Cardiac fibroblast (primary cell): ENCODE data around the gene LRRC31.
A peak's percentile ranks its signal among the peaks of the same experiment; 100 is the strongest.

Experiments
- DNase-seq, 2 donors: peaks; one replicate each; pipeline versions ENCODE4 v3.0.0 to v3.0.0-alpha.2; 2010; ENCODE audit warnings: low read depth in 2 of 2
- H3K4me3 ChIP-seq, 2 donors: replicated peaks in 1 of 2; 1 replicate in 1 of 2; 2 replicates in 1 of 2; pipeline ENCODE4 v1.5.1; 2011; ENCODE audit warnings: low read depth in 2 of 2, low read length in 2 of 2, mild to moderate bottlenecking in 2 of 2, moderate library complexity in 1 of 2
- CTCF ChIP-seq: IDR thresholded peaks from one replicate; pipeline ENCODE4 v1.5.1; 2011; ENCODE audit warnings: low read depth, mild to moderate bottlenecking, low read length, inconsistent platforms

Gene LRRC31

DNA sequence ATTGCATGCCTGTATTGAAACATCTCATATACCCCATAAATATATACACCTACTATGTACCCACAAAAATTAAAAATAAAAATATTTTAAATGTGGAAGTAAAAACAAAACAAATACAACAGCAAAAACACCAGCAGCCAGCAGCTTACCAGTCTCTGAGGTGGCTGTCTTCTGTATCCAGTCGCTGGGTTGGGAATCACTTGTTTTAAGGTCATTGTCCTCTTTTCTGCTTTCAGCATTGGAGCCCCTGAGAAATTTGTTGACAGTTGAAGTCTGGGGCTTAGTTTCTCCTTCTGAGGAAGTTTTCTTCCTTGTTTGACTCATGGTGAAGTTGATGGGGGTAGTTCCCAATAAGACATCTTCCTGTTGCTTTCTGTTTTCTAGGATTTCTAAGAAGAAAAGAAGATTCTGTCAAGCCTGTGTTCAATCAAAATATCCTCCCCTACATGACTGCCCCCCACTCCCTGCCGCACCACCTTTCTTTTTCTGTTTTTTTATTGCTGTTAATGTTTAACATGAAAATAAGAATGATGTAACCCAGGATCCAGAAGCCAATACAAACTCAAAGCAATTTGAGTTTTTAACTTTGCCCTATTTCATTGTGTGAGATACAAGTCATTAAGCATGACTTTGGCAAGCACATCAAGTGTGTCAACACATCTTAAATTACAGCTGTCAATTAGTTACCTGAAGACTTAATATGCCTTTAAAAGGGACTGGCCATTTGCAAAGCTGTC, at the start of gene LRRC31:
TSS of gene LRRC31 (minus strand) at position 452 of the 737 bp plus-strand sequence. CDS start at position 324, 128 bp downstream.
- no peak for DNase-seq
- H3K4me3 ChIP-seq = no peak within 1 kb of the TSS
- TF ChIP-seq CTCF = no peak

DNA sequence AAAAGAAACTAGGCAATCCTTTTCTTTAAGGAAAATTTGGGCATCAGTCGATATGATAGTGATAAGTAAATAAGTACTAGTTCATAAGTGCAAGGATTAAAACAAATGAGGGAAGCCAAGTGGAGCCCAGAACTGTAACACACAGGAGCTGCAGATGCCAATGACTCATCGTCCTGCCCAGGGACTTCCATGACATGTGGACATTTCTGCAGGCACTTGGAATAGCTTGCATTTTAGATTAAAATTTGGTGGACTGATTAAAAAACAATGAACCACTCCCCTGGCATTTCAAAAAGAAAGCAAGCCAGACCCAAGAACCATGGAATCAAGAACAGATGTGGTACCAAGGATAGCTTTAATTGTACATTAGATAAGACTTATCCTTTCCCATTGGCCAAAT, 44.6 kb upstream of the LRRC31 start:
- no peak overlapping the region for H3K4me3 ChIP-seq
- DNase-seq = peak; percentile 36 to 71
- no peak for TF ChIP-seq CTCF

DNA sequence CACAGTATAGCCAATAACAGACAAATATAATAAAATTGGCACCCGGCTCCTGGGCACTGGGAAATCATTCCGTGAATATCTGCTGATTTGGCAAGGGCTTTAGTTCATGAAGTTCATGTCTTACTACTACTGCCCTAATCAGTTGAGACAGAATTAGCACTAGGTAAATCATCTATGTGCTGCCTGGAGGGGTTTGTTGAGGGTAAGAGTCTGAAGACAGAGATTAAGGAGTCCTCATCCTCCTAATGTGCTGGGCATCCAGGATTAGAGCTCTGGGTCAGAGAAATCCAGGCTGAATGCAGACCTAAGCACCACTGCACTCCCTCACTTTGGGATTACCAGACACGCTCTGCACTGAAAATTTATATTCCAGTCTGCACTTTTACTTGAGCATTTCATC, 43.6 kb upstream of the LRRC31 start:
- TF ChIP-seq CTCF = no peak
- no peak overlapping the region for H3K4me3 ChIP-seq
- DNase-seq = no peak

GRCh38 chr3:169911272-169911671, 41.5 kb upstream of the LRRC31 start, which contains the start of gene SAMD7:
Gene SAMD7, plus strand, starts transcription at chr3:169911572. Its CDS starts 7,927 bp downstream, at chr3:169919499.
- no peak within 1 kb of the TSS for H3K4me3 ChIP-seq
- TF ChIP-seq CTCF = no peak

DNA sequence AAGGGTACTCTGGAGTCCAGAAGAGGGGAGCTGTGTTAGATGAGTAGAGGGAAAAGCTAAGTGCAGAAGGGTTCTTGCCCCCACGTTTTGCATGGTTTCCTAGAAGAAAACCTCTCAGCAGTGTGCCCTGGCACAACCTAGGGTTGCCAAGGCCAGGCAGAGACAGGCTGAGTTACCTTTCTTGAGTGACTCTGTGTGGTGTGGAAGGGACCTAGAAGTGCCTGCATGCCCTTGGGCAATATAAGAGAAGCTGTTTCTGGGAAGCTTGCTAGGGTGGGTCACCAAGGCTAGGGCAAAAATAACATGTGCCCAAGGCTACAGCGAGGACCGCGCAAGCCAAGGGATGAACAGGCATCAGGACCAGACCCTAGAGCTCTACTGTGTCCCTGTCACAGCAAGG, 38.2 kb upstream of the LRRC31 start:
- no peak for DNase-seq
- no peak overlapping the region for H3K4me3 ChIP-seq
- no peak for TF ChIP-seq CTCF

More at GRCh38 chr3:169911272-169911671, 41.5 kb upstream of the LRRC31 start, which contains the start of gene SAMD7:
- no peak for DNase-seq

- no peak for TF ChIP-seq CTCF
- DNase-seq = no peak
- H3K4me3 ChIP-seq = no peak overlapping the region
Observed at GRCh38 chr3:169907476-169907875, 37.7 kb upstream of the LRRC31 start.
